K562 (cell line): ENCODE data around the gene AKNAD1. TPM values are rescaled to one million over a fixed set of nuclear protein-coding genes. Genes with fewer than 3 reads are reported as not detected.

Source experiments
- ARID4B ChIP-seq: sonication (generic); formaldehyde crosslinking; IDR thresholded peaks from 2 replicates; pipeline ENCODE4 v1.8.0; 2022; ENCODE audit warnings: mild to moderate bottlenecking, missing genetic modification reagents
- BDP1 ChIP-seq: IDR thresholded peaks from 3 replicates; pipeline ENCODE4 v1.6.1; 2011; ENCODE audit not compliant: insufficient read length, insufficient read depth
- ELK1 ChIP-seq: sonication (generic); formaldehyde crosslinking; IDR thresholded peaks from 2 replicates; pipeline ENCODE4 v1.8.1; 2022; ENCODE audit warnings: missing genetic modification reagents
- FOS ChIP-seq: IDR thresholded peaks from 3 replicates; pipeline ENCODE4 v1.6.1; 2011; ENCODE audit not compliant: insufficient read length; ENCODE audit errors: extremely low read depth
- MAX ChIP-seq: sonication (generic); formaldehyde crosslinking; IDR thresholded peaks from 2 replicates; pipeline ENCODE4 v1.9.0; 2022; ENCODE audit warnings: mild to moderate bottlenecking, missing genetic modification reagents
- NCOA6 ChIP-seq: fragments of 450-650 bp; IDR thresholded peaks from 2 replicates; pipeline ENCODE4 v1.6.1; 2017; ENCODE audit warnings: mild to moderate bottlenecking
- SRSF9 ChIP-seq: fragments of 200-400 bp; formaldehyde crosslinking; IDR thresholded peaks from 2 replicates; pipeline ENCODE4 v1.6.1; 2017; ENCODE audit warnings: low read depth, low read length, borderline replicate concordance
- TEAD1 ChIP-seq, 2 experiments: fragments of 450-650 bp in 1 of 2; sonication (generic) in 1 of 2; formaldehyde crosslinking; IDR thresholded peaks; 2 replicates each; pipeline versions ENCODE4 v1.4.0 to v1.8.0; 2020 to 2022; ENCODE audit warnings: mild to moderate bottlenecking in 2 of 2, missing genetic modification reagents in 1 of 2
- ZBTB26 ChIP-seq: fragments of 450-650 bp; formaldehyde crosslinking; IDR thresholded peaks from 2 replicates; pipeline ENCODE4 v1.4.0; 2022; ENCODE audit warnings: missing genetic modification characterization
- ZNF224 ChIP-seq: sonication (generic); formaldehyde crosslinking; IDR thresholded peaks from 2 replicates; pipeline ENCODE4 v1.8.0; 2022; ENCODE audit warnings: mild to moderate bottlenecking, missing genetic modification reagents
- ZNF253 ChIP-seq: fragments of 250-450 bp; sonication (Bioruptor Pico); conservative IDR thresholded peaks from 2 replicates; pipeline ENCODE4 v1.6.1; 2021; ENCODE audit warnings: mild to moderate bottlenecking
- ZNF76 ChIP-seq: fragments of 250-450 bp; sonication (Bioruptor Pico); IDR thresholded peaks from 2 replicates; pipeline ENCODE4 v1.4.0; 2020; ENCODE audit warnings: mild to moderate bottlenecking, moderate library complexity, borderline replicate concordance
- ZSCAN29 ChIP-seq: fragments of 450-650 bp; IDR thresholded peaks from 2 replicates; pipeline ENCODE4 v1.6.1; 2017
- polyA plus RNA-seq, 8 experiments: library from polyadenylated mRNA; depleted of rRNA in 4 of 8; stranded (reverse) in 5 of 8; unstranded in 3 of 8; fragments of >200 nt; fragmentation: Nextera tagmentation in 2 of 8; fragmentation: Illumina TruSeq in 1 of 8; extraction: Ambion mirVana in 2 of 8; extraction: Trizol in 1 of 8; gene quantifications; 2 replicates each; pipeline versions ENCODE4 v1.2.1 to v1.2.3, GENCODE V29; 2011 to 2014; ENCODE audit warnings: inconsistent platforms in 1 of 8, missing spikeins in 1 of 8
- total RNA-seq, 7 experiments: library from RNA; depleted of rRNA in 6 of 7; stranded (reverse); fragments of >200 nt in 6 of 7; fragmentation: Illumina TruSeq in 2 of 7; extraction: Trizol in 2 of 7; gene quantifications; 2 replicates each; pipeline versions ENCODE4 v1.2.1 to v1.2.3, GENCODE V29; 2011 to 2021; ENCODE audit warnings: low replicate concordance in 1 of 7

Gene AKNAD1
- total and polyA plus RNA-seq, 9 of the 15 experiments (the other 6 are each of a cell fraction or from before 2014, with no cell fraction given), result 0.13 to 0.30 TPM; not detected in 7

GRCh38 chr1:108811611-108812010 lies 45.3 kb downstream of the AKNAD1 start (continued):
- TF ChIP-seq ARID4B (CRISPR knock-in tag), result no peak
- TF ChIP-seq TEAD1 (CRISPR knock-in tag; IDR thresholded peaks at IDR 0.05), result no peak
- no peak for TF ChIP-seq SRSF9
- no peak for TF ChIP-seq ZNF253 (CRISPR knock-in tag)
- TF ChIP-seq FOS, result no peak
- no peak for TF ChIP-seq NCOA6
- no peak for TF ChIP-seq BDP1
- TF ChIP-seq ZNF76 (CRISPR knock-in tag), result no peak
- no peak for TF ChIP-seq ZNF224 (CRISPR knock-in tag)
- TF ChIP-seq ZSCAN29, result no peak
- TF ChIP-seq MAX, result no peak
- TF ChIP-seq ELK1 (CRISPR knock-in tag), result no peak
- no peak for TF ChIP-seq ZBTB26 (CRISPR knock-in tag)
